Measurements from ENCODE around the gene PGBD4.

PGBD4 gene

DNA sequence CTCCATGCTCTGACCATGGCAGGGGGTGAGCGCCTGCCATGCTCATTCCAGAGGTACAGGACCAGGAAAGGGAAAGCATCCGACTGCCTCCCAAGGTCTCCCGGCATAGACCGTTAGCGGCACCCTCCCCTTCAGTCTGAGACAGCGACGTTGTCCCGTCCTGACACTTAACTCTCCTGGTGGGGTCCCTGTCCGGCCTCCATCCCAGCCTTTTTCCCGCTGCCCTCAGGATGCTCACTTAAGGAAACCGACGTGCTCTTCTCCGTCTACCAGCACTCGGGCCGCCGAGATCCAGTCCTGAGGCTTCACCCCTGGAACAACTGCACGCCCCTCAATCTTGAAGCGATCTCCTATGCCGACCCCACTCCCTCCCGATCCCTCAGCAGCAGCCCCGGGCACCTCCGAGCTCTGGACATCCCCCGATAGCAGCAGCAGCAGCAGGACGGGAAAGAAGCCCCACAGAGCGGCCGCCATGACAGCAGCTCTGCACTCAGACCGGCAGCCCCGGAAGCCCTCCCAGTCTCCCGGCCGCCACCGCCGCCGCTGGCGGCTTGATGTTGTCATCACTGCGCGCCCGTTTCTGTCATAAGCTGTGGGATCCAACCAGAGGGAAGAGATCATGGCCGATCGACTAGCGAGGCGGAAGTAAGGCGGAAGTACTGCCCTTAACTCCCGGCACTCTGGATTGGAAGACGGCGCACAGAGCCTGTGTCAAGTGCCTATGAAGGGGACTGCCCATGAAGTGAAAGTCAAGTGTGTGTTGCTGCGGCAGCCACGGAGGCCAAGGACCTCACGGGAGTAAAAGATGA is at the start of gene PGBD4, which contains the start of gene EMC7:
TSS of gene PGBD4 (plus strand) at position 718 of the 809 bp plus-strand sequence. CDS start 449 bp downstream, outside the sequence.
TSS of gene EMC7 (minus strand) at position 497 of the 809 bp plus-strand sequence. CDS start at position 474, 23 bp downstream.
- peak; percentile 99 for ATAC-seq

DNA sequence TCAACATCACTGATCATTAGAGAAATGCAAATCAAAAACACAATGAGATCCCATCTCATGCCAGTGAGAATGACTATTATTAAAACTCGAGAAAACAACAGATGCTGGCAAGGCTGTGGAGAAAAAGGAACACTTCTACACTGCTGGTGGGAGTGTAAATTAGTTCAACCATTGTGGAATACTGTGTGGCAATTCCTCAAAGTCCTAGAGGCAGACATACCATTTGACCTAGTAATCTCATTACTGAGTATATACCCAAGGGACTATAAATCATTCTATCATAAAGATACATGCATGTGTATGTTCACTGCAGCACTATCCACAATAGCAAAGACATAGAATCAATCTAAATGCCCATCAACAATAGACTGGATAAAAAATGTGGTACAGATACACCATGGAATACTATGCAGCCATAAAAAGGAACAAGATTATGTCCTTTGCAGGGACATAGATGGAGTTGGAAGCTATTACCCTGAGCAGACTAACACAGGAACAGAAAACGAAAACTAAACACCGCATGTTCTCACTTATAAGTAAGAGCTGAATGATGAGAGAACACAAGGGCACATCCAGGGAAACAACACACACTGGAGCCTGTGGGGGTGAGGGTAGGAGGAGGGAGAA is 47.7 kb upstream of the PGBD4 start:
- ATAC-seq: no peak

DNA sequence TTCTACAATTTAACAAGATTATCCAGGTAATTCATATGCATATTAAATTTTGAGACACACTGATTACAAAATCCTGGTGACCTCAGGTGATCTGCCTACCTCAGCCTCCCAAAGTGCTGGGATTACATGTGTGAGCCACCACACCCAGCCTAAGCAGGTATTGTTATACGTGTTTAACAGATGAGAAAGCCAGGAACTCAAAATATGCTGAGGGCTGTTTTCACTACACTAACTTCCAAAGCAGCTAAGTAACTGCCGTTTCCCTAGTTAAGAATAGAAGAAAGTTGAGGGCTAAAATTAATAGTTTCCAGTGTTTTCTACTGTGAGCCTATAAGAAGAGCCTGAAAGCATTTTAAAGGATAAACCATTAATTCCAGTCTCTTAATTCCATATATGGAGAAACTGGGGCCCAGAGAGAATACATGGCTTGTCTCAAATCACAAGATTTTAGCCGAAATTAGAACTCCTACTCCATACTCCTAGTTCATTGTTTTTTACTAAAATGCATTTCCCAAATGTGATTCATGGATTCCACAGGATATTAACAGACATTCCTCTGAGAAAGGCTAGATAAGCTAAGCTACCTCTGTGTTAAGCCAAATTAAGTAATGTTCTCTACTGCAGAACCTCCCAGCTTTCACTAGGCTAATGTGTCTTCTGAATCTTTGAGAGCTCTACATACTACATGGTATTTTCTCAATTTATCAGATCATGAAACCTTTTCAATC is 45.9 kb upstream of the PGBD4 start:
- ATAC-seq: no peak

DNA sequence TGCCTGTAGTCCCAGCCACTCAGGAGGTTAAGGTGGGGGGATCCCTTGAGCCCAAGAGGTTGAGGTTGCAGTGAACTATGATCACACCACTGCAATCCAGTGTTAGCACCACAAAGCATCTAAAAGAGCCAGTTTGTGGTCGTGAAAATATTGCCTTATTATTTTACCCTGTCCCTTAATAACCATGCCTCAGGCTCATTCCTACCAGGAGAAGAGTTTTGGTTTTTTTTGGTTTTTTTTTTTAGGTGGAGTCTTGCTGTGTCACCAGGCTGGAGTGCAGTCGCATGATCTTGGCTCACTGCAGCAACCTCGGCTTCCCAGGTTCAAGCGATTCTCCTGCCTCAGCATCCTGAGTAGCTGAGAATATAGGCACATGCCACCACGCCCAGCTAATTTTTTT is 45.0 kb upstream of the PGBD4 start:
- ATAC-seq: no peak

DNA sequence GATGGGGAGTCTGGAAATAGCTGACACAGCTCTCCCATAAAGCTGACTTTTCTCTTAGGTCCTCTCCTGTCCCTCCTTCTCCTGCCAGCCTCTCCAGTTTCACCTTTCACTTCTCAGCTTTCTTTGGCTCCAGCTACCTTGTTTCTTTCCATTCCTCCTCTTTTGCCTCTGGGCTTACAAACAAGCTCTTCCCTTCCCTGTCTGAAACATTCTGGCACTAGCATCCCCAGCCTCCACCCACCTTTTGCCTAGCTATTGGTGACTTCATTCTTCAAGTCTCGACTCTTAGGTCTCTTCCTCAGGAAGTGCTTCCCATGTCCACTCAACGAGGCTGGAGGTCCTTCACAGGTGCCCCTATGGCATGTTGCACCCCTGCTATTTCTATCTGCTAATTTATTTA is 42.4 kb upstream of the PGBD4 start:
- ATAC-seq: no peak

DNA sequence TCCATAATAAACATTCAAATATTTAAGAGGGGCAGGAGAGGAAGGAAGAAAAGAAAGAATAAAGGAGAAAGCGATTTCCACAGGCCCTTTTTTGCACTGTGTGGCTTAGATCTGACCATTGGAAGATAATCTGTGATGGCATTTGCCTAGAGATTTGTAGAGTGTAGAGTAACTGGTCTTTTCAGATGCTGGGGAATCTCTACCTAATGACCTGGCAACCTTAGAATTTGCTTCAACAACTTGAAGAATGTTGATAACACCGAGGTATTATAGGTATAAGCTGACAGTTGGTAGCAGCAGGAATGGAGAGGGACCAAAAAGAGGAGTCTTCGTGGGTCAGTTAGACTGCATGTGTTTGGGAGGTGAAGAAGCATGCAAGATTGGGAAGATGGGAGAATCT is 41.9 kb upstream of the PGBD4 start:
- ATAC-seq: no peak

DNA sequence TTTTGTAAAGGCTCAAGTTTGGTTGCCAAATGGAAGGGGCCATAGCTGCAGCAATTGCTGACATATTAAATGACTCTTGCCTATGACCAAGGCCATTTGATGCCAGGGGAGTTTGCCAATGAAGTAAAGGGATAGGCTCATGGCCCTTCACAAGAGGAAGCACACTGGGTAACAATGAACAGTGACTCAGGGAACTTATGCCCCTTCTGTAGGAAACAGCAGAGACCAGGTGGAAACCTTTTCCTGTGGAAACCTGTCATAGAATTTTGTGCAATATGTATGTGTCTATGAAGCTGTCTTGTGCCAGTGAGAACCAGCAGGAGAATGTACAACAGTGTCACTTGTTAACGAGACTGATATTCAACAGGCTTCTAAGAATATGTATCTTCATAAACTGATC is 37.4 kb upstream of the PGBD4 start:
- no peak for ATAC-seq

DNA sequence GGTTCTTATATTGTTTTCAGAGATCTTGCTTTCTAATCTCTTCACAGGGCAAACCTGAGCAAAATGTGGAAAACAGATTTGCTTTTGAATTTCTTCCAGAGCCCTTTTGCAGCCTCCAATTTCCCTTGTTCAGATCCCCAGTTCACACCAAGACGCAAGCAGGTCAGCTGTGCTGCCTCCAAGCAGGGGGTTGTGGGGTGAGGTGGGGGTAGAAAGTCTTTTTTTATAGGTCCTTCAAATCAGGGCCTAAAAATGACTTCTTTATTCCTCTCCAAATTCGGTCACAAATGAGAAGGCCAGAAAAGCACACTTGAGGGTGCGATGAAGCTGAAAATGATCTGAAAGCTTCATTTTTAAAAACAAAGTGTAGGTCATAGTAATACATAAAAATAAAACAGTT is 36.6 kb upstream of the PGBD4 start:
- no peak for ATAC-seq

DNA sequence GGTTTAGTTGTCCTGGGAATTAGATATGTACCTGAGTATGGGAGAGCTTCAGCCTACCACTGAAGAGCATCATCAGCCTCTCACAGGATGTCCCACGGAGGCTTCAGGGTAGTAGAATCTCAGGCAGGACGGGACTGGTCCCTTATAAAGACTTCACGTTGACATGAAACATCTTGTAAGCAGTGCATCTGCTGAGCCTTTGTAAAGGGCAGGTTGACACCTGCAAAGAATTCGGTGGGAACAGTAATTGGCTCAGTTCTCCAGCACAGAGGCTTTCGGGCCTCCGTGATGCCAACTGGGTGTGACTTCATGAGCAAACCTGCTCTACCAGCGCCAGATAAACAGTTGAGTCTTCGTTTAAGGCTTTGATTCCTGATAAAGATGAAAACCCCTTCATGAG is 35.9 kb upstream of the PGBD4 start:
- no peak for ATAC-seq

DNA sequence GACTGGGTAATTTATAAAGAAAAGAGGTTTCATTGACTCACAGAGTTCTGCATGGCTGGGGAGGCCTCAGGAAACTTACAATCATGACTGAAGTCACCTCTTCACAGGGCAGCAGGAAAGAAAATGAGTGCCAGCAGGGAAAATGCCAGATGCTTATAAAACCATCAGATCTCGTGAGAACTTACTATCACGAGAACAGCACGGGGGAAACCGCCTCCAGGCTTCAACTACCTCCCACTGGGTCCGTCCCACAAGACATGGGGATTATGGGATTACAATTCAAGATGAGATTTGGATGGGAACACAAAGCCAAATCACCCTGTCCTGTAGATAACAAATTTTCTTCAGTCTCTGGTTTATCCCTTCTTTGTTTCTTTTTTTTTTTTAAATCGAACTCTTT is 31.9 kb upstream of the PGBD4 start:
- no peak for ATAC-seq

DNA sequence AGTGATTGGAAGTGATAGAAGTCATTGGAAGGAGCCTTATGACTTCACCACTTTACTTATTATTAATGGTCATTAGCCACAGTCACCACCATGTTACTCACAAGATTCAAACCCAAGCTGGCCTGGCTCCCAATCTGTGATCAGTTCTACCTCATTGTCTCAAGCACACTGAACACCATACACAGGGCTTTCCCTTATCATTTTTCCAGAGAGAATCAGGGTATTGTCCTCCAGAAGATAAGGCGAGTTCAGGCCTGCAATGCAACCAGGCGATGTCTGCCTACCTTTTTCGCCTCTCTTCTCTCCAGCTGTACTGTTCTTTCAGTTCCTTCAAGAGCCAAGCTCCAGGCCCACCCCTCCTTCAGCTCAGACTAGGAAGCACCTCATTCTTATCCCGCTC is 25.1 kb upstream of the PGBD4 start:
- no peak for ATAC-seq

DNA sequence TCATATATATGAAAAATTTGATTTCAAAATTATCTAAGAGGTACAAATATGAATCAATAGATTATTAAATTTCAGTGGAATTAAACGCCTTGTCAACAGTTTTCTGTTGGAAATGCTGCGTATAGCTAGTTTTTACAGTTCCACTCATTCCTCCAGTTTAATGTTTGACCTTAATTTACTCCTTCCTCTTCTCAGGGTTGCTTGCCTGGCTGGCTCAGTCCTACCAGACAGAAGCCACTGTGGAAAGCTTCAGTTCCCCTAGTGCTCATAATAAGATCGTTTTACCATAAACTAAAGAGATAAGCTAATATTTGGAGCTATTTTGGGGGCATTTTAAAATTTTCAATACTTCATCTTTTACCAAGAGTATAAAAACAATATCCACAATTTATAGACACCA is 23.0 kb upstream of the PGBD4 start:
- no peak for ATAC-seq

DNA sequence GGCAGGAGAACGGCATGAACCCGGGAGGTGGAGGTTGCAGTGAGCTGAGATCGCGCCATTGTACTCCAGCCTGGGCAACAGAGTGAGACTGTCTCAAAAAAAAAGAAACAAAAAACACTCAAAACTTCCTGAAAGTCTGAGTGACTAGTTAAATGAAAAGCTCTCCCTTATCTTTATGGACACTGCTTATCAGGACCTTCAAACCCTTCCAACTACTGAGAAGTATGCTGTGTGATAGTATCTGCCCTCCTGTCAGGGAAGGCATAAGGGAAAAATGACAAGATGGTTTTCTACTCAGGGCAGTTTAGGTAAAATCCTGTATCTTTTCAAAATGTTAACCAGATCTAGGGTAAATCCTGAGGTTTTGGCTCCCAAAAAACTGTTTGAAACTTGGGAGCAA is 22.0 kb upstream of the PGBD4 start:
- no peak for ATAC-seq

DNA sequence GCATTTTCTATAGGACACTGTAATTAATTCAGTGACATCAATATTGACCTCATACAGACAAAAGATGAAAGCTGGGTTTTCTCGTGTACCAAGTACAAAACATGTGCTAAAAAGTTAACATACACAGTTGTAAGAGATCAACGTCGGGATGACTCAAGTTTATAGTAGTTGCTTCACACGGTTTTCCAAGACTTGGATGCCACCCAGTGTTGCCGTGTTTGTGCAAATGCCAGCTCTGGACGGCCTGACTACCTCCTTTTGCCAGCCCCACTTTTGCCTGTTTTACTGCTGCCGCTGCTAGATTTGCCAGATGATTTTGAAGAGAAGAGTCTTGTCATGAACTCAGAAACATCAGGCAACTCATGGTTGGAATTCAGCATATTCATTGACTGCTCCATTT is 17.8 kb upstream of the PGBD4 start:
- no peak for ATAC-seq

DNA sequence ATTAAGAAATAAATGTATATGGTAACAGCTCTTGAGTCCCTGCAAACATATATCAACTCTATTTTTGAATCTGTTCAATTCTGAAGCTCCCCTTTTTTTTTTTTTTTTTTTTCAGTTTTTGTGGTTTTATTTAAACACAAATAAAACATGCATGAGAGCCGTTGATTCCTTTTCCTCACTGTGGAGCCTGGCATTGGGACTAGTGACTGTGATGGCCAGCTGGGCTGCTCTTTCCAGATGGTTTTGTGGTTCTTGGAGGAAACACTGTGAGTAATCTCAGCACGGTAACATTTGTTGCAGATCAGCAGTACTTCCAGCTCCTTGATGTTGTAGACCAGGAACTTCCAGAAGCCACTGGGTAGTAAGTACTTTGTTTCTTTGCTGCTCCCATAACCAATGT is 16.1 kb upstream of the PGBD4 start:
- ATAC-seq: no peak

DNA sequence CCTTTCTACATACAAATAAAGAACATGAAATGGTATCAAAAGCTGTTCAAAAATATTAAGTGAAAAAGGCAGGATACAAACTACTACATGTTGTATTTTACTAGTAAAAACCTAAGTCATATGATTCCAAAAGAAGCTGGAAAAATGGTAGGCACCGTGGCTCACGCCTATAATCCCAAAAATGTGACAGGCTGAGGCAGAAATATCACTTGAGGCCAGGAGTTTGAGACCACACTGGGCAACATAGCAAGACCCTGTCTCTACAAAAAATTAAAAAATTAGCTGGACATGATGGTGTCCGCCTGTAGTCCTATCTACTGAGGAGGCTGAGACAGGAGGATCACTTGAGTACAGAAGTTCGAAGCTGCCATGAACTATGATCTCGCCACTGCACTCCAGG is 2.0 kb upstream of the PGBD4 start:
- no peak for ATAC-seq

DNA sequence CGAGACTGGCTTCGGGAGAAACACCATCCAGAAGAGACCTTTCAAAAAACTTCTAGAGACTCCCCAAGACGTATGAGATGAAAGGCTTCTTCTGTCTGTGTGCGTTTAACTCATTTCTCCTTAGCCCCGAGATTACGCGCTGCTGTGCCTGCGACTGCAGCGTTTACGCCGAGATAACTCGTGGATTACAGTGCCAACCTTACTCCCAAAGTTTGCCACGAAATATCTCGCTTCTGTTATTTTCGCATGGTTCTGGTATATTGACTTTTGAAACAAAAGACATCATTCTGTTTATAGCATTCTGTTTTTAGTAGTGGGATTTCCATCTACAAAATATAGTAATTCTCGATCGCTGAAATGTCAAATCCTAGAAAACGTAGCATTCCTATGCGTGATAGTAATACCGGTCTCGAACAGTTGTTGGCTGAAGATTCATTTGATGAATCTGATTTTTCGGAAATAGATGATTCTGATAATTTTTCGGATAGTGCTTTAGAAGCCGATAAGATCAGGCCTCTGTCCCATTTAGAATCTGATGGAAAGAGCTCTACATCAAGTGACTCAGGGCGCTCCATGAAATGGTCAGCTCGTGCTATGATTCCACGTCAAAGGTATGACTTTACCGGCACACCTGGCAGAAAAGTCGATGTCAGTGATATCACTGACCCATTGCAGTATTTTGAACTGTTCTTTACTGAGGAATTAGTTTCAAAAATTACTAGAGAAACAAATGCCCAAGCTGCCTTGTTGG is 467 bp downstream of the PGBD4 start:
- no peak for ATAC-seq

DNA sequence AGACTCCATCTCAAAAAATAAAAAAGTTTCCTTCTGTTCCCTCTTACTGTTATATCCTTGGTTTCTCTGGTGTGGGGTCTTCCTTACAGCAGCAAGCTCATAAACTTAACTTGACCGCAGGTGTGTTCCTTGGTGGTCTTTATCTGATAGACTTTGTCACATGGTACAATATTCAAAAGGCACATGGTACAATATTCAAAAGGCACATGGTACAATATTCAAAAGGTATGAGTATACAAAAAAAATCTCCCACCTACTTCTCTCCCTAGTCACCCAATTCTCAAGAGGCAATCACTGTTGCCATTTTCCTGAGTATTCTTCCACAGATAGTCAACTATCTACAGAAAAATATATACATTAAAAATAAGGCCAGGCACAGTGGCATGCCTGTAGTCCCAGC is 4.5 kb downstream of the PGBD4 start:
- no peak for ATAC-seq

DNA sequence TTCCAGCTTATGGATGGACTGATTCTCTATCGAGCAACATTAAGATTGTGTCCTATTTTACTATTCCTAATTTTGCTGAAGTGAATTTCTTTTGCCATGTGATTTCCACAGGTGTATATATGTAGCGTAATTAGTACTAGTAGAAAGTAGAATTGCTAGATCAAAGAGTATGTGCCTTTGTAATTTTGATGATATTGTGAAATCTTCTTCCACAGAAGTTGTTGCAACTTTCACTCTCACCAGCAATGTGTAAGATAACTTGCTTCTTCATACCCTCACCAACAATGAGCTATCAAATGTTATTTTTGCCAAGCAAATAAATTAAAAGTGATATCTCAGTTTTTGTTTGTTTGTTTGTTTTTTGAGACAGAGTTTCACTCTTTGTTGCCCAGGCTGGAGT is 5.4 kb downstream of the PGBD4 start:
- ATAC-seq: no peak

DNA sequence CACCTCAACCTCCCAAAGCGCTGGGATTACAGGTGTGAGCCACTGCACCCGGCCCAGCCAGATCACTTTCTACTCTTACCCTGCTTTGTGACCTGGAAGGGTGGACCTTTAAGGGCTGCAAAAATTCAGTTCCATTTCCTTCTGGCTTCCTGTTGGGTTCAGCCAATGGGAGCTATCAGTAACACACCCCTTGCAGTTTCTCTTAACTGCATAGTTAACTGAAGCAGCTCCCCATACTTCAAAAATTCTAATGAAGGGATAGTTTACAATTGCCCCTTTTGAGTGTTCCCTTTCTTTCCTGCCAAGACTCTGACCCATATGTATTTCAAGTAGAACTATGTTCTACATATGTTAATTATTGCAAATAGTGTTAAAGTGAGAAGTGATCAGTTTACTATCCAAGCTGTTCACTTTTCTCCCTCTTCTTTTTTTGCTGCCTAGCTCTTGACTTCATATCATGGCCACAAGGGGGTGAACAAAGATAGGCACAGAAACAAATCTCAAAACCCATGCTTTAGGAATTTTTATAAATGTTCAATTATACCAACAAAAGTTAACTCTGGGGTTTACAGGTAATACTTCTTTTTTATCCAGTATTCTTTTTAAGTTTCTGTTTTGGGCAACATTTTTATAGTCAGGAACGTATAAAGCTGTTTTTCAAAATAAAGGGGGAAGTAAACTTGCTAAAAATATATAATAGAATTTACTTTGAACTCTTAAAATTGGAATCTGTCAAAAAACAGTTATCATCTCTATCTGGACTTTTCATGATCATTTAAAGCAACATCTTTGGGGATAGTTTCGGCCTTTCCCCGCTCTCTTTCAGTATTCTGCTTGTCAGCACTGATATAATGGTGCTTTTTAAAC is 8.1 kb downstream of the PGBD4 start:
- ATAC-seq: no peak

DNA sequence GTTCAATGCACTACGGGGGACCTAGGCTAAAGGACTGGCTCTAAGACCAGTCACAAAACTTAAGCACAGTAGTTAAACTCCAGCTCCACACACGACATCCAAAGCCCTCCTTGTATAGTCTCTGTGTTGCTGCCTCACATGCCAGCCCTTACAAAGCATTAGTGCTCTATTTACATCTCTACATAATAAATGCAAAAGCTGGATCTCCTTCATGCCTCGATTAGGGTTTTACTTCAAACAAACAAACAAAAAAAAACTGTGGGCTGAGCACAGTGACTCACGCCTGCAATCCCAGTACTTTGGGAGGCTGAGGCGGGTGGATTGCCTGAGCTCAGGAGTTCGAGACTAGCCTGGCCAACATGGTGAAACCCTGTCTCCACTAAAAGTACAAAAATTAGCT is 9.6 kb downstream of the PGBD4 start:
- no peak for ATAC-seq

DNA sequence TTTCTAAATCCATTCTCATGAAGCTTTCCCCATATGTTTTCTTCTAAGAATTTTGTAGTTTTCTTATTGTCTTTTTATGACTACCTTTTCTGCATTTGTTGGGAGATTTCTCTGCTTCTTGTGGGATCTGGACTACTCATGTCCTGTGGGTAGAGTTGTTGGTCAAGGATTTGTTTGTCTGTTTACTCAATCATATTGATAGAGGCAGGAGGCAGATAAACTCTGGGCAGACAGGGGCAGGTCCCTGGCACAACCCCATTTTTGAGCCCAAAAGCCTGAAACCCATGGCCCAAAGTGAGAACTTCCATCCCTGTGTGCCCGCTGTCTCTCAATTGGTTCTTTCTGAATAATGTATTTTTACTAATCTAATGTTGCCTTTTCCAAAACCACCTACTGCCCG is 12.3 kb downstream of the PGBD4 start:
- ATAC-seq: no peak

All from activated CD4-positive, CD25-positive, alpha-beta regulatory T cell treated with anti-CD3 and anti-CD28 coated beads, Interleukin-2, amount 50 U/mL, for 24 hours (primary cell).